ENCODE measurements around the gene CENPI. TPM values are rescaled to one million over a fixed set of nuclear protein-coding genes. Genes with fewer than 3 reads are reported as not detected.

CENPI gene
- total and polyA plus RNA-seq, 10 of the 15 experiments (the other 5 are each of a cell fraction or from before 2014, with no cell fraction given): 6.9 to 25.8 (median 17.5) TPM

DNA sequence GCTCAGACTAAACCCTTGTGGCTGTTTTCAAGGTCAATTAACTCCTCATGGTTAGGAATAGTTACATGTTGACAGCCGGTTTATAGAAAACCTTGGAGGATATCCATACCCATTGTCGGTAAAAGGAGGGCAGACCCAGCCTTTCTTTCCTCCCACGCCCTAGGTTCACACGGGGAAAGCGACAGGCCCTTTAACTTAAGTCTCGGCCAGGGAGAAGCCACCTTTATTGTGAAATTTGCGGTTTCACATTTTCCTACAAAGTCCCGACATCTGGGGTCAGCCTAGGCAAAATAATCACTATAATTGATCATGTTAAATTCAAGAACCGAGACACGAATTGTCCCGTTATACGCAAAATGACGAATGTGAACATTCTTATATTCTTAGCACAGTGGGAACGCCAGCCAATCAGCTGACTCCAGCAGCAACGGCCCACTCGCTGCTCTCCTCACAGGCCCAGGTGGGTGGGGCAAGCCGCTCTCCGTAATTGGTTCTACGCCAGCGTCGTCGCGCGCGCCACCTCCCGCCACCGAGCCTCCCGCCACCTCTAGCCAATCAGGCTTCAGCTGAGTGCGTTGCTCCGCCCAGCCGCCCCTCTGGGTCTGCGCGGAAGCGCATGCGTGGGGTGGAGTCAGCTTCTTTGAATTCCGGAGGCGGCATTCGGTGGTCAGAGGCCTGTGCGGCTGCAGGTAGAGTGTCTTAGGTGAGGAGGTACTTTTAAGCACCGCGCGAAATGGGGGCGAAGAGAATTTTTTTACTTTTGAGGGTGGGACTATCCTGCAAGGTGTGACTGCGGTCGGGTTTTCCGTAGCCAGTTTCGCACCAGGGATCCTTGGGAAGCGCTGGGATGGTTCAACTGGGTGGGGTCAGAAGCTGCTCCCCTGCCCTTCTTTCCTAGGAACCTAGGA lies at the start of gene CENPI (continued):
- TF ChIP-seq PML (IDR thresholded peaks at IDR 0.05; ENCODE audit: low read length) (peak; percentile 8; the same call in 1 of the 2 replicates), RAD21 (IDR thresholded peaks at IDR 0.05; ENCODE audit: insufficient read depth, low read depth, low read length) (no peak), LARP7 (IDR thresholded peaks at IDR 0.05) (no peak), MYB (IDR thresholded peaks at IDR 0.05; ENCODE audit: borderline replicate concordance, low read depth, low read length) (no peak), MTA2 (IDR thresholded peaks at IDR 0.05; ENCODE audit: low read depth) (no peak), STAT1 (conservative IDR thresholded peaks at IDR 0.05) (no peak), IKZF1 (conservative IDR thresholded peaks at IDR 0.05) (no peak), KLF5 (IDR thresholded peaks at IDR 0.05; ENCODE audit: partially characterized antibody) (no peak), PAX8 (IDR thresholded peaks at IDR 0.05) (no peak), SREBF2 (IDR thresholded peaks at IDR 0.05; ENCODE audit: low read length) (peak; percentile 36; the same call in 1 of the 2 replicates), RELA (IDR thresholded peaks at IDR 0.05; ENCODE audit: borderline replicate concordance, partially characterized antibody) (no peak), JUNB (IDR thresholded peaks at IDR 0.05) (no peak), ASH2L (IDR thresholded peaks at IDR 0.05; ENCODE audit: borderline replicate concordance, low read depth) (no peak), ESRRA (IDR thresholded peaks at IDR 0.05; ENCODE audit: low read length) (no peak), SP1 (IDR thresholded peaks at IDR 0.05; ENCODE audit: low read depth, low read length) (peak; percentile 87), ZNF622 (IDR thresholded peaks at IDR 0.05) (no peak), ZSCAN29 (IDR thresholded peaks at IDR 0.05) (no peak), EZH2 (IDR thresholded peaks at IDR 0.05; ENCODE audit: borderline replicate concordance, control insufficient read depth, low read depth, low read length) (no peak)
- TF ChIP-seq, protein P1, sequence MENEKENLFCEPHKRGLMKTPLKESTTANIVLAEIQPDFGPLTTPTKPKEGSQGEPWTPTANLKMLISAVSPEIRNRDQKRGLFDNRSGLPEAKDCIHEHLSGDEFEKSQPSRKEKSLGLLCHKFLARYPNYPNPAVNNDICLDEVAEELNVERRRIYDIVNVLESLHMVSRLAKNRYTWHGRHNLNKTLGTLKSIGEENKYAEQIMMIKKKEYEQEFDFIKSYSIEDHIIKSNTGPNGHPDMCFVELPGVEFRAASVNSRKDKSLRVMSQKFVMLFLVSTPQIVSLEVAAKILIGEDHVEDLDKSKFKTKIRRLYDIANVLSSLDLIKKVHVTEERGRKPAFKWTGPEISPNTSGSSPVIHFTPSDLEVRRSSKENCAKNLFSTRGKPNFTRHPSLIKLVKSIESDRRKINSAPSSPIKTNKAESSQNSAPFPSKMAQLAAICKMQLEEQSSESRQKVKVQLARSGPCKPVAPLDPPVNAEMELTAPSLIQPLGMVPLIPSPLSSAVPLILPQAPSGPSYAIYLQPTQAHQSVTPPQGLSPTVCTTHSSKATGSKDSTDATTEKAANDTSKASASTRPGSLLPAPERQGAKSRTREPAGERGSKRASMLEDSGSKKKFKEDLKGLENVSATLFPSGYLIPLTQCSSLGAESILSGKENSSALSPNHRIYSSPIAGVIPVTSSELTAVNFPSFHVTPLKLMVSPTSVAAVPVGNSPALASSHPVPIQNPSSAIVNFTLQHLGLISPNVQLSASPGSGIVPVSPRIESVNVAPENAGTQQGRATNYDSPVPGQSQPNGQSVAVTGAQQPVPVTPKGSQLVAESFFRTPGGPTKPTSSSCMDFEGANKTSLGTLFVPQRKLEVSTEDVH (IDR thresholded peaks at IDR 0.05; ENCODE audit: low read depth, partially characterized antibody): no peak
- TF ChIP-seq, protein P2, sequence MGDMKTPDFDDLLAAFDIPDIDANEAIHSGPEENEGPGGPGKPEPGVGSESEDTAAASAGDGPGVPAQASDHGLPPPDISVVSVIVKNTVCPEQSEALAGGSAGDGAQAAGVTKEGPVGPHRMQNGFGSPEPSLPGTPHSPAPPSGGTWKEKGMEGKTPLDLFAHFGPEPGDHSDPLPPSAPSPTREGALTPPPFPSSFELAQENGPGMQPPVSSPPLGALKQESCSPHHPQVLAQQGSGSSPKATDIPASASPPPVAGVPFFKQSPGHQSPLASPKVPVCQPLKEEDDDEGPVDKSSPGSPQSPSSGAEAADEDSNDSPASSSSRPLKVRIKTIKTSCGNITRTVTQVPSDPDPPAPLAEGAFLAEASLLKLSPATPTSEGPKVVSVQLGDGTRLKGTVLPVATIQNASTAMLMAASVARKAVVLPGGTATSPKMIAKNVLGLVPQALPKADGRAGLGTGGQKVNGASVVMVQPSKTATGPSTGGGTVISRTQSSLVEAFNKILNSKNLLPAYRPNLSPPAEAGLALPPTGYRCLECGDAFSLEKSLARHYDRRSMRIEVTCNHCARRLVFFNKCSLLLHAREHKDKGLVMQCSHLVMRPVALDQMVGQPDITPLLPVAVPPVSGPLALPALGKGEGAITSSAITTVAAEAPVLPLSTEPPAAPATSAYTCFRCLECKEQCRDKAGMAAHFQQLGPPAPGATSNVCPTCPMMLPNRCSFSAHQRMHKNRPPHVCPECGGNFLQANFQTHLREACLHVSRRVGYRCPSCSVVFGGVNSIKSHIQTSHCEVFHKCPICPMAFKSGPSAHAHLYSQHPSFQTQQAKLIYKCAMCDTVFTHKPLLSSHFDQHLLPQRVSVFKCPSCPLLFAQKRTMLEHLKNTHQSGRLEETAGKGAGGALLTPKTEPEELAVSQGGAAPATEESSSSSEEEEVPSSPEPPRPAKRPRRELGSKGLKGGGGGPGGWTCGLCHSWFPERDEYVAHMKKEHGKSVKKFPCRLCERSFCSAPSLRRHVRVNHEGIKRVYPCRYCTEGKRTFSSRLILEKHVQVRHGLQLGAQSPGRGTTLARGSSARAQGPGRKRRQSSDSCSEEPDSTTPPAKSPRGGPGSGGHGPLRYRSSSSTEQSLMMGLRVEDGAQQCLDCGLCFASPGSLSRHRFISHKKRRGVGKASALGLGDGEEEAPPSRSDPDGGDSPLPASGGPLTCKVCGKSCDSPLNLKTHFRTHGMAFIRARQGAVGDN (IDR thresholded peaks at IDR 0.05): no peak
- TF ChIP-seq, protein P3, sequence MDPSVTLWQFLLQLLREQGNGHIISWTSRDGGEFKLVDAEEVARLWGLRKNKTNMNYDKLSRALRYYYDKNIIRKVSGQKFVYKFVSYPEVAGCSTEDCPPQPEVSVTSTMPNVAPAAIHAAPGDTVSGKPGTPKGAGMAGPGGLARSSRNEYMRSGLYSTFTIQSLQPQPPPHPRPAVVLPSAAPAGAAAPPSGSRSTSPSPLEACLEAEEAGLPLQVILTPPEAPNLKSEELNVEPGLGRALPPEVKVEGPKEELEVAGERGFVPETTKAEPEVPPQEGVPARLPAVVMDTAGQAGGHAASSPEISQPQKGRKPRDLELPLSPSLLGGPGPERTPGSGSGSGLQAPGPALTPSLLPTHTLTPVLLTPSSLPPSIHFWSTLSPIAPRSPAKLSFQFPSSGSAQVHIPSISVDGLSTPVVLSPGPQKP (IDR thresholded peaks at IDR 0.05; ENCODE audit: low read depth, low read length): no peak

Data from GM12878 (cell line).